Ovary (tissue), 9 donors: Measurements from ENCODE around the gene FMC1. TPM values are rescaled to one million over a fixed set of nuclear protein-coding genes. Genes with fewer than 3 reads are reported as not detected.
"Not testable (repeated sequence)": the region's sequence is repeated elsewhere in the genome, so short reads cannot be mapped to it uniquely, and the experiment has no call there.

ENCODE experiments used
- DNase-seq, 5 donors: peaks; one replicate each; pipeline ENCODE4 v3.0.0-alpha.2; 2019 to 2020
- H3K27ac ChIP-seq, 2 donors: fragments of 200-600 bp; one replicate each; pipeline versions ENCODE4 v1.5.1 to v1.8.0; 2019 to 2022
- H3K27me3 ChIP-seq: fragments of 200-600 bp; one replicate; pipeline ENCODE4 v1.8.0; 2022
- H3K36me3 ChIP-seq: fragments of 200-600 bp; sonication (generic); one replicate; pipeline ENCODE4 v1.5.1; 2019
- H3K4me1 ChIP-seq: one replicate; pipeline ENCODE4 v1.8.1; 2013; ENCODE audit warnings: mild to moderate bottlenecking, moderate library complexity; ENCODE audit not compliant: insufficient read depth
- H3K4me3 ChIP-seq: fragments of 200-600 bp; sonication (generic); one replicate; pipeline ENCODE4 v1.5.1; 2017
- H3K9me3 ChIP-seq, 2 donors: fragments of 200-600 bp in 1 of 2; sonication (generic) in 1 of 2; one replicate each; pipeline versions ENCODE4 v1.5.1 to v1.8.1; 2013 to 2019; ENCODE audit warnings: mild to moderate bottlenecking in 1 of 2, moderate library complexity in 1 of 2
- EP300 ChIP-seq: sonication (generic); formaldehyde crosslinking; IDR thresholded peaks from one replicate; pipeline ENCODE4 v1.6.1; 2017; ENCODE audit warnings: antibody characterized with exemption
- POLR2A ChIP-seq: fragments of 450-650 bp; IDR thresholded peaks from one replicate; pipeline ENCODE4 v1.6.1; 2017; ENCODE audit warnings: antibody characterized with exemption, mild to moderate bottlenecking, moderate library complexity
- WGBS, 3 donors: extraction: QIAGEN DNeasy Blood & Tissue Kit in 1 of 3; methylation state at CpG; one replicate each; pipeline versions ENCODE4 v1.1.5 to v1.1.7; 2013 to 2017; 5-methylcytosine and 5-hydroxymethylcytosine counted together
- intact Hi-C, 4 donors: fragments of 100-400 bp; cut with DNase I; formaldehyde crosslinking; loops; one replicate each; pipeline versions ENCODE4 v1.11.0 to v1.15.1; 2022 to 2023
- polyA plus RNA-seq, 2 donors: library from polyadenylated mRNA; stranded (reverse); fragments of 200-250 nt in 1 of 2; fragments of 350-450 nt in 1 of 2; fragmentation: Illumina TruSeq in 1 of 2; extraction: RNeasy Lipid Tissue Mini Kit (QIAGEN cat#74804) in 1 of 2; gene quantifications; one replicate each; pipeline ENCODE4 v1.2.3, GENCODE V29; 2013 to 2014
- total RNA-seq, 7 donors: library from RNA; depleted of rRNA in 2 of 7; stranded (reverse); fragments of >200 nt in 2 of 7; fragmentation: NEBNext Ultra II Directional in 3 of 7; extraction: Animal tissue kit (Norgen Biotek cat#: 25700) in 3 of 7; gene quantifications; one replicate each; pipeline versions ENCODE4 v1.1.0 to v1.2.4, GENCODE V29; 2016 to 2023
- TF ChIP-seq, protein P1 (sequence below), 3 donors: fragments of 450-650 bp in 2 of 3; fragments of 200-600 bp in 1 of 3; IDR thresholded peaks; one replicate each; pipeline versions ENCODE4 v1.5.1 to v1.8.0; 2016 to 2022; ENCODE audit warnings: antibody characterized with exemption in 3 of 3, mild to moderate bottlenecking in 1 of 3
- donor health status: DM: no; HTN: no; CAD: no; lungs with moderate emphysema.
- donor health status: DM: no; HTN: no; CAD: no.
- donor health status: Bipolar disorder and iron deficiency.
- donor health status: DM: yes; HTN: yes; CAD: no.
- donor health status: DM: no; HTN: no; CAD: no.
- donor health status: DM: yes; HTN: yes; CAD: no.

Gene FMC1
- total and polyA plus RNA-seq, 9 donors: 10.9 to 35.3 (median 16.3) TPM

DNA sequence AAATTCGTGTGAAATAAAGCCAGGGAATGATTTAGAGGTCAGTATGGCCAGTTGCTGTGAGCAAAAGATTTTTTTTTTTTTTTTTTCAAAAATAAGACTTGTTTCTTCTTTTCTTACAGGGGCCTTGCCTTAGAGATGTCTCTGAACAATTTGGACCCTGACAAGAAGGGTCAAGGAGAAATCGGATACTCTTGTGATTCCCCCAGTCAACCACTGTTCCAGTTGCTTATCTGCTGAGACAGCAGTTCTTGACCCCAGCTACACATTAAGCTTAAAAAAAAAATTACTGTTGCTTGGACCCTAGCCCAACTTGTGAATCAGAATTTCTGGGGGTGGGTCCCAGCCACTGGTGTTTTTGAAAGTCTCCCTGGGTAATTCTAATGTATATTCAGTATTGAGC lies 12.0 kb upstream of the FMC1 start:
- H3K9me3 ChIP-seq: no peaks in the 10 kb centered on the region
- 7 to 14% (median 8%) methylated on average over 2 of the region's 2 CpGs for WGBS, 3 donors
- H3K27me3 ChIP-seq: no peaks in the 10 kb centered on the region
- H3K4me3 ChIP-seq: no peak overlapping the region
- no peaks in the 10 kb centered on the region for H3K4me1 ChIP-seq
- no peaks in the 10 kb centered on the region for H3K36me3 ChIP-seq
- intact Hi-C loops: loop anchor here in 1 of 4 donors (10.0 kb wide), 1 partner anchor 56 kb away; no protein-coding TSS in a partner anchor
- H3K27ac ChIP-seq: no peak overlapping the region
- DNase-seq: no peak
- no peak for TF ChIP-seq EP300
- TF ChIP-seq POLR2A: no peak
- TF ChIP-seq, protein P1, sequence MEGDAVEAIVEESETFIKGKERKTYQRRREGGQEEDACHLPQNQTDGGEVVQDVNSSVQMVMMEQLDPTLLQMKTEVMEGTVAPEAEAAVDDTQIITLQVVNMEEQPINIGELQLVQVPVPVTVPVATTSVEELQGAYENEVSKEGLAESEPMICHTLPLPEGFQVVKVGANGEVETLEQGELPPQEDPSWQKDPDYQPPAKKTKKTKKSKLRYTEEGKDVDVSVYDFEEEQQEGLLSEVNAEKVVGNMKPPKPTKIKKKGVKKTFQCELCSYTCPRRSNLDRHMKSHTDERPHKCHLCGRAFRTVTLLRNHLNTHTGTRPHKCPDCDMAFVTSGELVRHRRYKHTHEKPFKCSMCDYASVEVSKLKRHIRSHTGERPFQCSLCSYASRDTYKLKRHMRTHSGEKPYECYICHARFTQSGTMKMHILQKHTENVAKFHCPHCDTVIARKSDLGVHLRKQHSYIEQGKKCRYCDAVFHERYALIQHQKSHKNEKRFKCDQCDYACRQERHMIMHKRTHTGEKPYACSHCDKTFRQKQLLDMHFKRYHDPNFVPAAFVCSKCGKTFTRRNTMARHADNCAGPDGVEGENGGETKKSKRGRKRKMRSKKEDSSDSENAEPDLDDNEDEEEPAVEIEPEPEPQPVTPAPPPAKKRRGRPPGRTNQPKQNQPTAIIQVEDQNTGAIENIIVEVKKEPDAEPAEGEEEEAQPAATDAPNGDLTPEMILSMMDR (IDR thresholded peaks at IDR 0.05): no peak

DNA sequence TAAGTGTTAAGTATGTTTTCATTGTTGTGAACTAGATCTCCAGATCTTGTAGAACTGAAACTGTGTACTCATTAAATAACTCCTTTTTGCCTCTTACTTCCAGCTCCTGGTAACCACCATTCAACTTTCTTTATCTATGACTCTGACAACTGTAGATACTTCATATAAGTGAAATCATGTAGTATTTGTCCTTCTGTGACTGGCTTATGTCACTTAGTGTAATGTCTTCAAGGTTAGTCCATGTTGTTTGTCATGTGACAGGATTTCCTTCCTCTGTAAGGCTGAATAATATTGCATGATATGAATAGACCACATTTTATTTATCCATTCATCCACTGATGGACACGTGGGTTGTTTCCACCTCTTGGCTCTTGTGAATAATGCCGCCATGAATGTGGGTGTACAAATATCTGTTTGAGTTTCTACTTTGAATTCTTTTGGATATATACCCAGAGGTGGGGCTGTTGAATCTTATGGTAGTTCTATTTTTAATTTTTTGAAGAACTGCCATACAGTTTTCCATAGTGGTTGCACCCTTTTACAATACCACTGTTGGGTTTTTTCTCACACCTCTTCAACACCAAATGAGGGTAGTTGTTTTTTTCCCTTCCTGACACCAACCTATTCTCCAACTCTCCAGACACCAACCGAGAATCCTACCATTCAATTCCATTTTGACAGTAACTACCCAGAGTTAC lies 10.7 kb upstream of the FMC1 start:
- no peak overlapping the region for H3K27ac ChIP-seq
- WGBS, 3 donors: 87 to 94% (median 90%) methylated on average over 3 of the region's 3 CpGs
- intact Hi-C loops: no loop called here

DNA sequence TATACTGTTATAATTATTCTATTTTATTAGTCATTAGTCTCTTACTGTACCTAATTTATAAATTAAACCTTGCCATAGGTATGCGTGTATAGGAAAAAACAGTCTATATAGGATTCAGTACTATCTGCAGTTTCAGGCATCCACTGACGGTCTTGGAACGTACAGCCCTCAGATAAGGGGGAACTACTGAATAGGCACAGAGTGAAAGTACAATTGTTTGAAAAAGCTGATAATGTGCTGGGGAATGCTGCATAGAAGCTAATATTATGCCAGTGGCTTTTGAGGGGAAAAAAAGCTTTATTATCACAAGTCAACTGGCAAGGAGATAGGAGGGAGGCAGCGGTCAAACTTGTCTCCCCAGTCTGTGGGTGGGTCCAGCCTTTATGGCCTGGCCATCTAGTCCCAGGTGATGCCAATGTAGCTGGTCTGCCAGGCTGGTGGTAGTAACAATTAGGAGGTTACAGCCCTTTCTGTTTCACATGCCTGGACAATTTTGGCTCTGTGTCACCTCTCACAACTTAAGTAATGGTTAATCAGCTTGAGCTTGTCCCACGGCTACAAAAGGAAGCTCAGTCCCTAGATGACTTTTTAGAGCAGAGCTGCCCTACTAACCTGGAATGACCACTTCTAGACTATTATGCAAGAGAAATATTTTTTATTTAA lies 8.3 kb upstream of the FMC1 start:
- intact Hi-C loops: no loop called here
- Histone ChIP-seq H3K4me3 (no peak overlapping the region), H3K9me3 (no peaks in the 10 kb centered on the region), H3K36me3 (no peaks in the 10 kb centered on the region), H3K27me3 (no peaks in the 10 kb centered on the region), H3K4me1 (no peaks in the 10 kb centered on the region), H3K27ac (no peak overlapping the region)
- no peak for DNase-seq
- TF ChIP-seq, protein P1 (IDR thresholded peaks at IDR 0.05): no peak
- TF ChIP-seq POLR2A (no peak), EP300 (no peak)
- 32 to 51% (median 38%) methylated on average over 5 of the region's 5 CpGs for WGBS, 3 donors

More for the DNA sequence above, 10.7 kb upstream of the FMC1 start:
- Histone ChIP-seq H3K9me3 (no peaks in the 10 kb centered on the region), H3K4me3 (no peak overlapping the region), H3K4me1 (no peaks in the 10 kb centered on the region), H3K36me3 (no peaks in the 10 kb centered on the region), H3K27me3 (no peaks in the 10 kb centered on the region)
- TF ChIP-seq POLR2A (no peak), EP300 (no peak)
- TF ChIP-seq, protein P1 (IDR thresholded peaks at IDR 0.05): no peak
- DNase-seq: no peak

DNA sequence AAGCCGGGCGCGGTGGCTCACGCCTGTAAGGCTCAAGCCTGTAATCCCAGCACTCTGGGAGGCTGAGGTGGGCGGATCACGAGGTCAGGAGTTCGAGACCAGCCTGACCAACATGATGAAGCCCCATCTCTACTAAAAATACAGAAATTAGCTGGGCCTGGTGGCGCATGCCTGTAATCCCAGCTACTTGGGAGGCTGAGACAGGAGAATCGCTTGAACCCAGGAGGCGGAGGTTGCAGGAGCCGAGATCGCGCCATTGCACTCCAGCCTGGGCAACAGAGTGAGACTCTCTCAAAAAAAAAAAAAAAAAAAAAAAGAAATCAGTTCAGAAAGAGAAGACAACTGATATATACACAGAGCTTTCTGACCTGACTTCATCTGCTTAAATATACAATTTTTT lies 7.7 kb upstream of the FMC1 start:
- intact Hi-C loops: not testable (repeated sequence)
- 95 to 96% (median 95%) methylated on average over 13 of the region's 13 CpGs for WGBS, 3 donors

More for the DNA sequence above, 7.7 kb upstream of the FMC1 start:
- H3K4me3 ChIP-seq, H3K27ac ChIP-seq, H3K27me3 ChIP-seq, DNase-seq, H3K4me1 ChIP-seq, H3K9me3 ChIP-seq, H3K36me3 ChIP-seq: not testable (repeated sequence)
